ENCODE results near the gene LEFTY1. TPM values are rescaled to one million over a fixed set of nuclear protein-coding genes. Genes with fewer than 3 reads are reported as not detected.

Gene LEFTY1
- total and polyA plus RNA-seq, 9 of the 15 experiments (the other 6 are each of a cell fraction or from before 2014, with no cell fraction given), result 0.07 to 0.24 (median 0.17) TPM; not detected in 5

- TF ChIP-seq ZNF778 (CRISPR knock-in tag; IDR thresholded peaks at IDR 0.05), result no peak
- peak; percentile 28; the same call in 1 of the 2 replicates for TF ChIP-seq REST (IDR thresholded peaks at IDR 0.05; ENCODE audit: borderline replicate concordance)
- no peak for TF ChIP-seq REST (CRISPR knock-in tag; IDR thresholded peaks at IDR 0.05; ENCODE audit: low read depth)
- TF ChIP-seq CUX1 (CRISPR knock-in tag; IDR thresholded peaks at IDR 0.05), result no peak
- TF ChIP-seq SAFB (IDR thresholded peaks at IDR 0.05; ENCODE audit: borderline replicate concordance, low read depth, low read length), result no peak
- TF ChIP-seq NRF1 (conservative IDR thresholded peaks at IDR 0.05 in 1 of 2, IDR thresholded peaks at IDR 0.05 in 1 of 2), result no peak
- TF ChIP-seq HNRNPL (IDR thresholded peaks at IDR 0.05; ENCODE audit: low read depth, low read length), result no peak
- TF ChIP-seq MED1 (CRISPR knock-in tag; IDR thresholded peaks at IDR 0.05; ENCODE audit: borderline replicate concordance), result no peak
- TF ChIP-seq ZNF23 (CRISPR knock-in tag; IDR thresholded peaks at IDR 0.05), result no peak
- TF ChIP-seq CEBPB (tag; IDR thresholded peaks at IDR 0.05), result no peak
- TF ChIP-seq HLTF (IDR thresholded peaks at IDR 0.05), result no peak
- TF ChIP-seq BCLAF1 (IDR thresholded peaks at IDR 0.05; ENCODE audit: borderline replicate concordance in 1 of 2, control insufficient read depth in 1 of 2, low read depth in 2 of 2, low read length in 1 of 2), result no peak
These were observed 11.4 kb downstream of the LEFTY1 start (continued) for GRCh38 chr1:225877580-225877979.

Measured in K562 (cell line).